NCI-H2081 (cell line): ENCODE measurements around the gene ELAVL2.

Experiments
- DNase-seq, 2 experiments: peaks; one replicate each; lab custom pipeline; 2025; lab: John Stamatoyannopoulos, UW

Gene ELAVL2

DNA sequence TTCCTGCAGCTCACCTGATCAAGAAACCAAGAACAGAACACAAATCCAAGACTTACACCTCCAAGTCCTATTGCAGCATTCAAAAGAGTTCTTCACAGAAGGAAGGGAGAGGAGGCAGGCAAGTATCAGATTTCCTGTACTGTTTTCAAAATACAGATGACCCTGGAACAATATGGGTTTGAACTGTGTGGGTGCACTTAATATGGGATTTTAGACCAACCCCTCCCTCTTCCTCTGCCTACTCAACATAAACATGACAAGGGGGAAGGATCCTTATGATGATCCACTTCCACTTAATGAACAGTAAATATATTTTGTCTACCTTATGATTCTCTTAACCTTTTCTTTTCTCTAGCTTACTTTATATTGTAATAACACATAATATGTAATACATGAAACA is 104.6 kb downstream of the ELAVL2 start:
- DNase-seq: no peak

- peak in 1 of 2 experiments; percentile 31 for DNase-seq
Observed at GRCh38 chr9:23717505-23717904, 108.5 kb downstream of the ELAVL2 start.

DNA sequence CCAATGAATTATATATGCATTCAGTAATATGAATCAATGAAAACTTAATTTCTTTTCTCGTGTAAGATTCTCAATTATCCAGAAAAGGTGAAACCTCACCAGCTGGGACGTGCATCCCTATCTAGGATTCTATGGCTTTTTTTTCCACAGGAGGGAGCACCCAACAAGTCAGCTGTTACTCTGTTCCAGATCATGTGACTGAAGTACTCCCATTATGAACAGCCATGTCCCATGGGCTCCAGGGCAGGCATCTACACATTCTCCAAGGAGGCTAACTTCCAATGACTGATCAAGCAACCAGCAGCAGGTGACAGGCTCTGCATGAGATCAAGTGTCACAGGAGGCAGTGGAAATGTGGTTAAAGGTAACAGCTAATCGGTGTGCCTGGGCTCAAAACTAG is 118.8 kb downstream of the ELAVL2 start:
- no peak for DNase-seq

GRCh38 chr9:23702311-23702922 is 123.6 kb downstream of the ELAVL2 start:
- DNase-seq: peak in 1 of 2 experiments; percentile 25

DNA sequence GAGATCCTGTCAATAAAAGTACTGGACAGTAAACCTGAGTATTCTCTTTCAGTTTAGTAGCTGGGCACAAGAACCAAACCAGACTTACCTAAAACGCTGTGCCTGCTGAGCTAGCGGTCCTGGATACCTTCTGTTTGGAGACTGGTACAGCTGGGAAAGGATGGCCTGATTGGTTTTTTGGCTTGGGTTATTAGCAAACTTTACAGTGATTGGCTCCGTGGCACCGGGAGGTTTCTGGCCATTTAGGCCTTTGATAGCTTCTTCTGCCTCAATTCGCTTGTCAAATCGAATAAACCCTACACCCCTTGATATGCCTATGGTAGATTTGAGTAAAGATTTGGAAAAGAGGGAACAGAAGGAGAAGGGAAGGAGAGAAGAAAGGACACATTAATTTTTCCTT is 124.7 kb downstream of the ELAVL2 start:
- DNase-seq: no peak

GRCh38 chr9:23700359-23700758 is 125.7 kb downstream of the ELAVL2 start:
- DNase-seq: no peak

DNA sequence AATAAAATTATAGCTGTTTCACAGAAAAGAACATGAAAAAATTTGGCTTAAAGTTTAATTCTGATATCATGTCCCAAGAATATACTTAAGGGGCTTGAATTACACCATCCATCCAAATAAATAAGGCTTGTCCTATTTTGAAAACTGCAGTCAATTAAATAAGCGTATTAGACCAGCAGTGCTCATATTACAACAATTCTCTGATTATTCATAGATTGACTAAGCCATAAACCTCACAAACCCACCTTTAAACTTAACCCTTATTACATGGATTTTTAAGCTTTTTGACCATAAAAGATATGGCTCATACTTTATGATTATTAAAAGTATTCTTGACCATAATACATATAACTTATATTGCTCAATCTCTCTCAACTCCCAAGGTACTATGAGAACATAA is 127.9 kb downstream of the ELAVL2 start:
- DNase-seq: no peak

GRCh38 chr9:23695572-23695971 is 130.5 kb downstream of the ELAVL2 start:
- no peak for DNase-seq

- DNase-seq: no peak
Observed at GRCh38 chr9:23693374-23693773, 132.7 kb downstream of the ELAVL2 start.

DNA sequence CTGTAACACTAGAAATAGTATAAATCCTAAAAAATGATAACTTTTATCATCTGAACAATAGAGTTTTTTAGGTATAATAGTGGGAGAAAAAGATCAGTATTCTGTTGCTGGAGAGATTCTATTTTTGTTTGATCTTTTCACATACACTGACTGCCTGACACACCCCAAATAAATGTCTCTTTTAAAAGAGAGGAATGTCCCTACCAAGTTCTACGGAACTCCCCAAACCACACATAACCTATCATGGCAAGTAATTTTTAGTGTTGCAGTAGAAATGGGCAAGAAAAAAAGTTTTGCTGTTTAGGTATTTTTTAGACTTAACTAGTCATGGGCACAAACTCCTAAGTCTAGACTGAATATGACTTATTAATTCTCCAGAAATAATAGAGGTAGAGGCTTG is 139.1 kb downstream of the ELAVL2 start:
- DNase-seq: no peak

GRCh38 chr9:23686257-23686656 is 139.8 kb downstream of the ELAVL2 start:
- DNase-seq: no peak

GRCh38 chr9:23683611-23684061 is 142.4 kb downstream of the ELAVL2 start:
- DNase-seq: peak in 1 of 2 experiments; percentile 23

- DNase-seq: peak; percentile 42 to 88
Observed at GRCh38 chr9:23682891-23683431, 143.1 kb downstream of the ELAVL2 start.

DNA sequence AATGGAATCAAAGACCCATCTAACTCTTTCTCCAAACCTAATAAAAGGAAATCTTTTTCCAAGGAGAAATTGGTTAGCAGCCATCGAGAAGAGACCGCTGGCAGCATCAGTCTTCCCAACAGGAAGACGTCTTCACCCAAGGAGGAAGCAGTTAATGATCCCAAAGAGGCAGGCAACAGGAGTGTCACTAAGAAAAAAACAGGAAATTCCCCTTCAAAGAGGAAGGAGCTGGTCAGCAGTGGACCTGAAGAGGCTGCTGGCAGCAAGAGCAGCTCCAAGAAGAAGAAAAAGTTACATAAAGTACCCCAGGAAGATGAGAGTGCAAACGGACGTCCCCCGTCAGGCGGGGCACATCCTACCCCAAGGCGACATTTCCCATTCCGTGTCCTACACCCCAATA is 143.7 kb downstream of the ELAVL2 start:
- DNase-seq: no peak

GRCh38 chr9:23677446-23677845 is 148.6 kb downstream of the ELAVL2 start:
- no peak for DNase-seq

DNA sequence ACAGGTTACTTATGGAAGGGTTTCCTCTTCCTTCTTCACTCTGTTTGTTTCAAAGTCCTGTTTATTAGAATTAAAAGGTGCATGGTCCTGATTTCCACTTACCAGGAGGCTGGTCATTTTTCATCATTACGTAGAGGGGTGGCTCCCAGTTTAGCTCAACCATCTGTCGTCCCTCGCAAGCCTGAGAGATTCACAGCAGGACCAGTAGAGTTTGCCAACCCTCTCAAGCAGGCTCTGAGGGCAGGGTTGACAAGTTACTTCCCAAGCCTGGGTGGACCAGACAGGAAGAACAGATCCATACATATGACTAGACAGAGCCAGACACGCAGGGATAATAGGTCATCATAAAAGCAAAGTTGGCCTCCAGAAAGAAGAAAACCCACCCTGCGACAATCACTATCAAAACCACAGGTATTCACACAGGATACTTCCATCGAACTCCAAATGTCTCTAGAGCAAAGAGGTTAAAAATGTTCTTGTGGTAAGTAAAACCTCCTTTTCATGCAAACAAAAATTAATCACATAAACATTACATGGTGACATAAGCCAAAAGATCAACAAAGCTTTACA is 151.9 kb downstream of the ELAVL2 start:
- peak; percentile 67 to 77 for DNase-seq

DNA sequence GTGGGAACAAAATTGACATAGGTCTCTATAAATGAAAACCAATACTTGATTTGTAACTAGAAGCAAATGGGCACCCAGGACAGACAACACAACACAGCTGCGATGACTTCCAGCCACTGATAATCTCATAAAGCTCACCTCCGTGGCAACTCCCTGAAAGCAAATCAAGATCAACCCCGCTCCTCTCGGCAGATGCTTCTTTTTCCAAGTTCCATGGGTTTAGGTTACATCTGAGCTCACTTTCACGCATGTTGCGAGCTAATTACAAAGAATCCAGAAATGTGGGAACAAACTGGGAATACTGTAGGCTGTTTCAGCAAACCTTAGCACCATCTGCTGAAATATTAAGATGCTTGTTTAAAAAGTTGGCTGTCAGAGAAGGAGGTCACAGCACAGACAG is 153.9 kb downstream of the ELAVL2 start:
- DNase-seq: no peak

- no peak for DNase-seq
Observed at GRCh38 chr9:23669776-23670175, 156.3 kb downstream of the ELAVL2 start.

DNA sequence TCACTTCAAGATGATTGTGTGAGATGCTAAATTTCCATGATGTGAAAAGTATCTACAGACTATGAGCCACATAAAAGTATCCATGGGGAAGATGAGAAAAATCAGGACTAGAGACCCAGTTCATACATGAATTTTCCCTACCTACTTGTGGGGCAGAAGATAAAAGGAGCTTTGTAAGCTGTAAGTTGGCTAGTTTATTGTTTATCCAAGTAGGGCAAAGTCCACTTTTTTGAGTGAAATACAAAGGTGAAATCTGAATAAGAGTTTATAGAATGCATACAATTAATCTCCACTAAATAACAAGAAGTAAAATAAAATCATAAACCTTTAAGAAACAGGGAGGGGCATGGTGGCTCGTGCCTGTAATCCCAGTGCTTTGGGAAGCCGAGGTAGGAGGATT is 160.4 kb downstream of the ELAVL2 start:
- DNase-seq: no peak

DNA sequence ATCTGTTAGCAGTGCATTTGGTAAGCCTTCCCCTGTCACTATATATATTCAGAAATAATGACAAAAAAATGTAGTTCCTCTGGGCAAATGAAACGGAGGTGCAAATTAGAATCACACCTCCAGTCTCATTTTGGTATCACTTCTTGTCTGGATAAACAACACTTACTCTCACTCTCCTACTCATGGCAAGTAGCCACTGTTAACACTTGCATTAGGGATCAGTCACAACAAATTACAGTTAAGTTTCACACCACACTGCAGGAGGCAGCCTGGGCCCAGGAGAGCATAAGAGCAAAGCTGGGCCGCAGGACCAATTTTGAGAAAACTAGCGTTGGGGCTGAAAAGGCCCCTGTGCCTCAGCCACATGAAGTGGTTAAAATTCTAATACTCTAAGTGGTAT is 161.0 kb downstream of the ELAVL2 start:
- no peak for DNase-seq

DNA sequence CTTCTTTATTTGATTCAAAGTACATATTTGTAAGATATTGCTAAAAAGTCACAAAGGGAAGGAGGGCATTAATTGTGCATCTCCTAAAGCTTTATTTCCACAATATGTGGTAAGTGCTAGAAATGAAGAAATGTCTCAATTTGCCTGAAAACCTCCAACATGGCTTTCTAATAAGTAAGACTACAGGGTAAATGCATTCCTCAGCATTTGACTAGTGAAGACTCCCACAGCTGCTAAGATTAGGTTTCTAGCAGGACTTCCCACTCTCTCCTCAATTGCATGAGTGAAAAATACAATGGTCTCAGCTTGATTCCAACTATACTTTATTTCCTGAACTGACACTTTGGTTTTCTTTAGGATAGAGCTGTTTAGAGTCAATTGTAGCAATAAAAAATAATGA is 162.1 kb downstream of the ELAVL2 start:
- no peak for DNase-seq

DNA sequence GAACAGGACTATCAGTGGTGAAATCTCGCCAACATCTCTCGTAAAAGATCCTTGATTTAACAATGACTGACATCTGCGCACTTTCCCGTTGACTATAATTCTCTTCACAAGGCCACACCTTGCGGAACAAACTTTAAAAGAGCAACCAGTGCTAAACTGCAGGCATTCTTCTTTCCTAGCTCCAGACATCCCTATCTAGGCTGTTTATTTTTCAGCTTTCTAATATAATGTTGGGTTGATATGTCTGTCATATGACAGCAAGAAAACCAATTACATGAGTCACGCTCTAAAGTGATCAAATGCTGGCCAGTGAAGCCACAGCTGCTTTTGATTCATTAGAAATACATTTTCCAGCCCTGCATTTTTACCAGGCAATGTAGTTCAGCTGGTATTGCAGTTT is 162.5 kb downstream of the ELAVL2 start:
- DNase-seq: no peak

DNA sequence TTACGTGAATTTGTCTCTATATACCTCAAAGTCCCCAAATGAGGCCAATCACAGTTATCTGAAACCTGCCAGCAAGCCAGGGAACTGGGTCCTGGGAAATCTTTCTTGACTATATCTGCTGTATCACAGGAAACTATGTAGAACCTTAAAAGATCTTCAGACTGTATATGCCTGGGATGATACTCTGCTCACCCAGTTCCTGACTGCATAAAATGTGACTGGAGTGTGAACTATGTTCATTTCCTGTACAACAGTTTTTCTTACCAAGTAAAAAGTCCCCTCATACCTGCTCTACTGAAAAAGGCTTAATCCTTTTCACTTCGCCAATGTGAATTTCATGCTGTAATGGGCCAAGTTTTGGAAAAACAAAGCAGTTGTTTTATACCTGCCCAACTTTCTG is 162.9 kb downstream of the ELAVL2 start:
- no peak for DNase-seq

GRCh38 chr9:23662320-23662719 is 163.7 kb downstream of the ELAVL2 start:
- DNase-seq: no peak
